Sigmoid colon (tissue), 7 donors: ENCODE data around the gene SND1. TPM values are rescaled to one million over a fixed set of nuclear protein-coding genes. Genes with fewer than 3 reads are reported as not detected.
A peak's percentile ranks its signal among the peaks of the same experiment; 100 is the strongest.

Source experiments
- DNase-seq: peaks from one replicate; pipeline ENCODE4 v3.0.0-alpha.2; 2019
- H3K27ac ChIP-seq, 4 donors: fragments of 200-600 bp; sonication (generic); one replicate each; pipeline ENCODE4 v1.5.1; 2016 to 2019; ENCODE audit warnings: mild to moderate bottlenecking in 1 of 4
- H3K27me3 ChIP-seq, 3 donors: fragments of 200-600 bp; sonication (generic); one replicate each; pipeline ENCODE4 v1.5.1; 2019; ENCODE audit warnings: mild to moderate bottlenecking in 1 of 3
- H3K36me3 ChIP-seq, 4 donors: fragments of 200-600 bp; sonication (generic); one replicate each; pipeline ENCODE4 v1.5.1; 2016 to 2019
- H3K4me1 ChIP-seq, 4 donors: fragments of 200-600 bp; sonication (generic); one replicate each; pipeline ENCODE4 v1.5.1; 2017 to 2019
- H3K4me3 ChIP-seq, 4 donors: fragments of 200-600 bp; sonication (generic); one replicate each; pipeline ENCODE4 v1.5.1; 2017 to 2019; ENCODE audit warnings: mild to moderate bottlenecking in 2 of 4, moderate library complexity in 1 of 4
- H3K9me3 ChIP-seq, 4 donors: fragments of 200-600 bp in 3 of 4; sonication (generic) in 3 of 4; one replicate each; pipeline versions ENCODE4 v1.5.1 to v1.6.1; 2013 to 2019
- EP300 ChIP-seq, 4 donors: sonication (generic); formaldehyde crosslinking; IDR thresholded peaks; one replicate each; pipeline ENCODE4 v1.6.1; 2017; ENCODE audit warnings: antibody characterized with exemption in 4 of 4
- POLR2A ChIP-seq, 2 donors: fragments of 450-650 bp; IDR thresholded peaks; one replicate each; pipeline ENCODE4 v1.6.1; 2016; ENCODE audit warnings: antibody characterized with exemption in 2 of 2, mild to moderate bottlenecking in 2 of 2, moderate library complexity in 2 of 2
- POLR2AphosphoS5 ChIP-seq, 4 donors: sonication (generic); formaldehyde crosslinking; IDR thresholded peaks; one replicate each; pipeline ENCODE4 v1.6.1; 2017; ENCODE audit warnings: antibody characterized with exemption in 4 of 4
- whole genome bisulfite sequencing, 2 donors: extraction: QIAGEN DNeasy Blood & Tissue Kit; methylation state at CpG; one replicate each; pipeline ENCODE4 v1.1.7; 2013; 5-methylcytosine and 5-hydroxymethylcytosine counted together
- intact Hi-C: fragments of 100-400 bp; cut with DNase I; formaldehyde crosslinking; loops from one replicate; pipeline ENCODE4 v1.15.1; 2023
- polyA plus RNA-seq, 3 donors: library from polyadenylated mRNA; stranded (reverse); fragments of 200-250 nt; gene quantifications; one replicate each; pipeline ENCODE4 v1.2.3, GENCODE V29; 2013
- total RNA-seq, 4 donors: library from RNA; depleted of rRNA; stranded (reverse); fragments of >200 nt; gene quantifications; one replicate each; pipeline ENCODE4 v1.1.0, GENCODE V29; 2016
- TF ChIP-seq, protein P1 (sequence below), 4 experiments: fragments of 450-650 bp in 3 of 4; fragments of 200-600 bp in 1 of 4; IDR thresholded peaks; one replicate each; pipeline ENCODE4 v1.5.1; 2016 to 2019; ENCODE audit warnings: antibody characterized with exemption in 4 of 4, mild to moderate bottlenecking in 3 of 4, moderate library complexity in 2 of 4
- donor health status: healthy with polysubstance abuse.
- donor health status: Bipolar disorder and iron deficiency.
- donor health status: healthy.

Gene SND1
- total and polyA plus RNA-seq, 7 donors = 30.6 to 93.4 (median 71.3) TPM

GRCh38 chr7:128074336-128074735 is 422.3 kb downstream of the SND1 start:
- Histone ChIP-seq H3K4me3 (no peak overlapping the region), H3K27ac (no peak overlapping the region), H3K4me1 (no peaks in the 10 kb centered on the region), H3K36me3 (peaks cover 0 to 15% (median 0%) of the 10 kb centered on the region in 4 donors), H3K27me3 (no peaks in the 10 kb centered on the region), H3K9me3 (no peaks in the 10 kb centered on the region)
- intact Hi-C loops = no loop called here
- DNase-seq = no peak
- TF ChIP-seq EP300 (IDR thresholded peaks at IDR 0.05) (no peak), POLR2A (IDR thresholded peaks at IDR 0.05) (no peak), POLR2AphosphoS5 (IDR thresholded peaks at IDR 0.05) (no peak)
- TF ChIP-seq, protein P1, sequence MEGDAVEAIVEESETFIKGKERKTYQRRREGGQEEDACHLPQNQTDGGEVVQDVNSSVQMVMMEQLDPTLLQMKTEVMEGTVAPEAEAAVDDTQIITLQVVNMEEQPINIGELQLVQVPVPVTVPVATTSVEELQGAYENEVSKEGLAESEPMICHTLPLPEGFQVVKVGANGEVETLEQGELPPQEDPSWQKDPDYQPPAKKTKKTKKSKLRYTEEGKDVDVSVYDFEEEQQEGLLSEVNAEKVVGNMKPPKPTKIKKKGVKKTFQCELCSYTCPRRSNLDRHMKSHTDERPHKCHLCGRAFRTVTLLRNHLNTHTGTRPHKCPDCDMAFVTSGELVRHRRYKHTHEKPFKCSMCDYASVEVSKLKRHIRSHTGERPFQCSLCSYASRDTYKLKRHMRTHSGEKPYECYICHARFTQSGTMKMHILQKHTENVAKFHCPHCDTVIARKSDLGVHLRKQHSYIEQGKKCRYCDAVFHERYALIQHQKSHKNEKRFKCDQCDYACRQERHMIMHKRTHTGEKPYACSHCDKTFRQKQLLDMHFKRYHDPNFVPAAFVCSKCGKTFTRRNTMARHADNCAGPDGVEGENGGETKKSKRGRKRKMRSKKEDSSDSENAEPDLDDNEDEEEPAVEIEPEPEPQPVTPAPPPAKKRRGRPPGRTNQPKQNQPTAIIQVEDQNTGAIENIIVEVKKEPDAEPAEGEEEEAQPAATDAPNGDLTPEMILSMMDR (IDR thresholded peaks at IDR 0.05) = no peak
- 94% methylated on average over 19 of the region's 19 CpGs for whole genome bisulfite sequencing, 2 donors

DNA sequence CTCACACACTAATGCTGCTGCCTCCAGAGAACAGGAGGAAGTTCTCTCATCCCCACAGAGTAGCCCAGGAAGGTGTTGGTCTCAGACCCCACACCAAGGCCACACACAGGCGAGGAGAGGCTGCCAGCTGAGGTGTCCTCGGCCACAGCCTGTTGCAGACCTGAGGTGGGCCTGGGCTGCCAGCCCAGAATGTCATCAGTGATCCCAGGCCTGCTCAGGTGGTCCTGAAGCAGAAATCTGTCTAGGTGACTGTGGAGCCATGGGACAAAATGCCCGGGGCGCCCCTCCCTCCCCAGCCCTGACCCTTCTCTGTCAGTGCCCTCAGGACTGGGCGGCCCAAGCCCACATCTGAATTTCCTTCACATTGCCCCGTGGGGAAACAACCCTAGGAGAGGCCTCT is 422.7 kb downstream of the SND1 start:
- H3K27ac ChIP-seq = no peak overlapping the region
- no peak for DNase-seq
- TF ChIP-seq, protein P1 (IDR thresholded peaks at IDR 0.05) = no peak
- TF ChIP-seq EP300 (IDR thresholded peaks at IDR 0.05) = no peak
- TF ChIP-seq POLR2AphosphoS5 (IDR thresholded peaks at IDR 0.05) = no peak
- TF ChIP-seq POLR2A (IDR thresholded peaks at IDR 0.05) = no peak
- H3K9me3 ChIP-seq = no peaks in the 10 kb centered on the region
- peaks cover 0 to 15% (median 0%) of the 10 kb centered on the region in 4 donors for H3K36me3 ChIP-seq
- H3K4me3 ChIP-seq = no peak overlapping the region
- WGBS, 2 donors = 89 to 90% methylated on average over 6 of the region's 6 CpGs
- no peaks in the 10 kb centered on the region for H3K4me1 ChIP-seq
- intact Hi-C loops = no loop called here
- no peaks in the 10 kb centered on the region for H3K27me3 ChIP-seq

GRCh38 chr7:128075242-128076095 is 423.5 kb downstream of the SND1 start:
- no peak overlapping the region for H3K27ac ChIP-seq
- no peak for DNase-seq
- no peaks in the 10 kb centered on the region for H3K4me1 ChIP-seq
- no peaks in the 10 kb centered on the region for H3K9me3 ChIP-seq
- WGBS, 2 donors = 86 to 87% methylated on average over 12 of the region's 12 CpGs
- TF ChIP-seq POLR2A (IDR thresholded peaks at IDR 0.05) (no peak), POLR2AphosphoS5 (IDR thresholded peaks at IDR 0.05) (no peak), EP300 (IDR thresholded peaks at IDR 0.05) (no peak)
- TF ChIP-seq, protein P1 (IDR thresholded peaks at IDR 0.05) = no peak
- H3K4me3 ChIP-seq = no peak overlapping the region
- intact Hi-C loops = no loop called here
- H3K27me3 ChIP-seq = no peaks in the 10 kb centered on the region
- H3K36me3 ChIP-seq = peaks cover 0 to 15% (median 0%) of the 10 kb centered on the region in 4 donors

DNA sequence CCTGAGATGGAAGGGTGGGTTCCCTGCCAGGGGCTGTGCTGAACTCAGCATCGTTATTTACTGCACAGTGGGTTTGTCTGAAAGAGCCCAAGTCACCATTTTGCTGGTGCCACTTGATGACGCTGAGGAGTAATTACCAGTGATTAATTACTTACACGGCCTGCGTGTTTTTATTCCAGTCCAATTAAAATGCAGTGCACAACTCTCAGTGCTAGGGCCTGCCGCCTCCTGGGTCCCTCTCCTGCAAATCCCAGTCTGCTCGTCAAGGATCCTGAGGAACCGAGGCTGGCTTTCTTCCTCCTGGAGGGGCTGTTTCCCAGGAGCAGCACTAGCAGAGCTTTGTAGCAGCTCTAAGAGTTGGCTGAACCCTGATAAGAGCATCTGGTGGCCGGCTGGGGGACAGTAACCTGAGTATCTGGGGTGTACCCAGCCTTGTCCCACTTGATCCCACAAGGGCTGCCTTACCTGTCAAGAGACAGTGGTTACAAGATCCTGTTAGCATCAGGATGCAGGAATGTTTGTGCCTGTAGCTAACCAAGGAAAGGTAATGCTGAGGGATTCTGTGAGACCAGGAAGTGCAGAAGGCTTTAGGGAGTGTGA is 424.3 kb downstream of the SND1 start:
- Histone ChIP-seq H3K4me3 (no peak overlapping the region), H3K9me3 (no peaks in the 10 kb centered on the region), H3K27ac (no peak overlapping the region), H3K36me3 (peaks cover 0 to 19% (median 0%) of the 10 kb centered on the region in 4 donors), H3K4me1 (no peaks in the 10 kb centered on the region), H3K27me3 (no peaks in the 10 kb centered on the region)
- WGBS, 2 donors = 92 to 95% methylated on average over 8 of the region's 8 CpGs
- no peak for DNase-seq
- TF ChIP-seq EP300 (IDR thresholded peaks at IDR 0.05) = no peak
- intact Hi-C loops = no loop called here

- Histone ChIP-seq H3K27ac (no peak overlapping the region), H3K36me3 (peaks cover 0 to 24% (median 2%) of the 10 kb centered on the region in 4 donors), H3K9me3 (no peaks in the 10 kb centered on the region), H3K4me1 (no peaks in the 10 kb centered on the region), H3K4me3 (no peak overlapping the region), H3K27me3 (no peaks in the 10 kb centered on the region)
- intact Hi-C loops = no loop called here
- DNase-seq = peak; percentile 85
- no peak for TF ChIP-seq EP300 (IDR thresholded peaks at IDR 0.05)
- TF ChIP-seq POLR2AphosphoS5 (IDR thresholded peaks at IDR 0.05) = no peak
- TF ChIP-seq, protein P1 (IDR thresholded peaks at IDR 0.05) = no peak
- TF ChIP-seq POLR2A (IDR thresholded peaks at IDR 0.05) = no peak
- WGBS, 2 donors = 16 to 53% methylated on average over 7 of the region's 7 CpGs
These were observed 424.8 kb downstream of the SND1 start for GRCh38 chr7:128076796-128077271.
